Endodermal cell (in vitro differentiated cells): ENCODE data around the gene HTATSF1. TPM values are rescaled to one million over a fixed set of nuclear protein-coding genes. Genes with fewer than 3 reads are reported as not detected.

Source experiments
- DNase-seq: peaks from one replicate; pipeline ENCODE4 v3.0.0-alpha.2; 2017
- H3K27ac ChIP-seq: 2 replicates; pipeline ENCODE4 v1.5.1; 2013; ENCODE audit warnings: mild to moderate bottlenecking, low read depth, low read length, moderate library complexity
- H3K27me3 ChIP-seq: 2 replicates; pipeline ENCODE4 v1.6.1; 2013; ENCODE audit warnings: mild to moderate bottlenecking, low read length, moderate library complexity; ENCODE audit not compliant: insufficient read depth, control insufficient read depth, poor library complexity, severe bottlenecking
- H3K36me3 ChIP-seq: 2 replicates; pipeline ENCODE4 v1.7.0; 2013; ENCODE audit warnings: mild to moderate bottlenecking, low read length, moderate library complexity; ENCODE audit not compliant: control insufficient read depth, insufficient read depth
- H3K4me1 ChIP-seq: one replicate; pipeline ENCODE4 v1.7.0; 2013; ENCODE audit warnings: low read length; ENCODE audit not compliant: control insufficient read depth, insufficient read depth
- H3K4me3 ChIP-seq: 2 replicates; pipeline ENCODE4 v1.5.1; 2013; ENCODE audit warnings: mild to moderate bottlenecking, low read length, moderate library complexity
- H3K9ac ChIP-seq: 2 replicates; pipeline ENCODE4 v1.6.1; 2013; ENCODE audit warnings: mild to moderate bottlenecking, low read length, moderate library complexity; ENCODE audit not compliant: poor library complexity, severe bottlenecking; ENCODE audit errors: extremely low read depth
- H3K9me3 ChIP-seq: 2 replicates; pipeline ENCODE4 v1.6.1; 2013; ENCODE audit warnings: mild to moderate bottlenecking, low read length, moderate library complexity; ENCODE audit not compliant: control insufficient read depth
- H3K27ac Mint-ChIP-seq: 2 replicates; pipeline ENCODE4 v1.8.0; 2020; ENCODE audit warnings: mixed read lengths
- H3K27me3 Mint-ChIP-seq: 2 replicates; pipeline ENCODE4 v1.8.0; 2021; ENCODE audit warnings: mild to moderate bottlenecking, mixed read lengths; ENCODE audit not compliant: insufficient read depth
- H3K36me3 Mint-ChIP-seq: 2 replicates; pipeline ENCODE4 v1.8.0; 2020; ENCODE audit warnings: low read depth, mixed read lengths
- H3K4me1 Mint-ChIP-seq: 2 replicates; pipeline ENCODE4 v1.8.0; 2020; ENCODE audit warnings: mixed read lengths
- H3K4me3 Mint-ChIP-seq: 2 replicates; pipeline ENCODE4 v1.8.0; 2020; ENCODE audit warnings: mild to moderate bottlenecking, moderate library complexity, mixed read lengths
- H3K9me3 Mint-ChIP-seq: 2 replicates; pipeline ENCODE4 v1.8.0; 2020; ENCODE audit warnings: mild to moderate bottlenecking, mixed read lengths
- WGBS, 2 experiments: methylation state at CpG; one replicate each; pipeline versions ENCODE4 v1.1.5 to v1.1.7; 2013; ENCODE audit warnings: missing lambda C conversion rate in 2 of 2, mixed read lengths in 1 of 2; ENCODE audit not compliant: insufficient coverage in 1 of 2, insufficient read length in 1 of 2; 5-methylcytosine and 5-hydroxymethylcytosine counted together
- total RNA-seq, 2 donors: library from RNA; stranded (reverse); fragmentation: NEBNext Ultra II Directional in 1 of 2; extraction: Animal tissue kit (Norgen Biotek cat#: 25700) in 1 of 2; gene quantifications; 2 replicates in 1 of 2; 3 replicates in 1 of 2; pipeline ENCODE4 v1.2.1, GENCODE V29; 2021
- TF ChIP-seq, protein P1 (sequence below): fragments of 200-600 bp; sonication (generic); conservative IDR thresholded peaks from 2 replicates; pipeline ENCODE4 v1.5.0; 2021; ENCODE audit warnings: antibody characterized with exemption, mild to moderate bottlenecking

HTATSF1 gene
- total RNA-seq, 2 donors from 2014 or later = 61.1 to 75.5 TPM

DNA sequence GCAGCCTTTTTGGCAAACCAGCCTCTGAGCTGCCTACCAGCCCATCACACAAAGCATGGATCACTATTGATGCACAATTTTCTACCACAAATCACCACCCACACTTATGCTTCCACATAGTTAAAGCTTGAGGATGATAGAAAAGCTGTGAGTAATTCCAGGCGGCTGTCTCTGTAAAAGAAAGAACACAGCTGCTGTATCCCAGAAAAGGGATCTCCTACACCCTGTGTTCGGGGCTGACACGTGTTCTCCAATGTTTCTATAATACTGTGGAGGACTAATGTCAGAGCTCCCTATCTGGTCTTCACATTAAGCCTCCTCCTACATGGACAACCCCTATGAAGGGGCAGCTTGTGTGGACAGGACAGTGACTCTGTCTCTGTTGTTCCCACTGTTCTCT lies 22.2 kb upstream of the HTATSF1 start:
- Mint-ChIP-seq H3K27me3 (no peaks in the 10 kb centered on the region), H3K4me3 (no peak overlapping the region), H3K9me3 (peaks cover 51% of the 10 kb centered on the region), H3K27ac (no peak overlapping the region), H3K36me3 (no peaks in the 10 kb centered on the region), H3K4me1 (peaks cover 2% of the 10 kb centered on the region)
- Histone ChIP-seq H3K36me3 (no peaks in the 10 kb centered on the region), H3K4me1 (peaks cover 3% of the 10 kb centered on the region), H3K27ac (no peak overlapping the region), H3K4me3 (no peak overlapping the region), H3K9ac (no peak overlapping the region), H3K27me3 (no peaks in the 10 kb centered on the region), H3K9me3 (no peaks in the 10 kb centered on the region)
- no peak for DNase-seq
- WGBS, 2 experiments = 100% methylated on average over 2 to 3 of the region's 3 CpGs
- TF ChIP-seq, protein P1, sequence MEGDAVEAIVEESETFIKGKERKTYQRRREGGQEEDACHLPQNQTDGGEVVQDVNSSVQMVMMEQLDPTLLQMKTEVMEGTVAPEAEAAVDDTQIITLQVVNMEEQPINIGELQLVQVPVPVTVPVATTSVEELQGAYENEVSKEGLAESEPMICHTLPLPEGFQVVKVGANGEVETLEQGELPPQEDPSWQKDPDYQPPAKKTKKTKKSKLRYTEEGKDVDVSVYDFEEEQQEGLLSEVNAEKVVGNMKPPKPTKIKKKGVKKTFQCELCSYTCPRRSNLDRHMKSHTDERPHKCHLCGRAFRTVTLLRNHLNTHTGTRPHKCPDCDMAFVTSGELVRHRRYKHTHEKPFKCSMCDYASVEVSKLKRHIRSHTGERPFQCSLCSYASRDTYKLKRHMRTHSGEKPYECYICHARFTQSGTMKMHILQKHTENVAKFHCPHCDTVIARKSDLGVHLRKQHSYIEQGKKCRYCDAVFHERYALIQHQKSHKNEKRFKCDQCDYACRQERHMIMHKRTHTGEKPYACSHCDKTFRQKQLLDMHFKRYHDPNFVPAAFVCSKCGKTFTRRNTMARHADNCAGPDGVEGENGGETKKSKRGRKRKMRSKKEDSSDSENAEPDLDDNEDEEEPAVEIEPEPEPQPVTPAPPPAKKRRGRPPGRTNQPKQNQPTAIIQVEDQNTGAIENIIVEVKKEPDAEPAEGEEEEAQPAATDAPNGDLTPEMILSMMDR = no peak

DNA sequence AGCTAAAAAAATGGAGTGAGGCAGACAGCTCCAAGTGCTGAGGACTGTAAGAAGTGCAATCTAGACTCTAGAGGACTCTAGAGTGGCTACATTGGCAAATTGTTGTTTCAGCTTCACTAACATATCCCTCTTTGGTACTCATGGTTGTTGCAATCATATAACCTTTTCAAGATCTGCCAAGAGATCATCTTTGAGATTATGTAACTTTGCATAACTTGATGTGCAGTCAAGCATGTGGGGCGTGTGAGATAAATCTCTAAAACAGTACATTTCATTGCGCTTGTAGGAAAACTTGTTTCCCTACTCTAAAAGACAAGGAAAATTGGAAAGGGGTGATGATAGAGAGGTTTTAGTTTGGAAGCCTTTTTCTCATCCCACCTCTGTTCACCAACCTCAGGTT lies 20.9 kb upstream of the HTATSF1 start:
- peaks cover 55% of the 10 kb centered on the region for H3K9me3 Mint-ChIP-seq
- no peaks in the 10 kb centered on the region for H3K4me1 ChIP-seq
- no peak overlapping the region for H3K4me3 ChIP-seq
- peaks cover 3% of the 10 kb centered on the region for H3K27me3 Mint-ChIP-seq
- no peak overlapping the region for H3K27ac ChIP-seq
- TF ChIP-seq, protein P1 = no peak
- no peaks in the 10 kb centered on the region for H3K27me3 ChIP-seq
- WGBS, 2 experiments = 83 to 89% methylated on average over 1 to 2 of the region's 2 CpGs
- H3K4me1 Mint-ChIP-seq = peaks cover 2% of the 10 kb centered on the region
- no peak overlapping the region for H3K9ac ChIP-seq
- H3K36me3 Mint-ChIP-seq = no peaks in the 10 kb centered on the region
- no peaks in the 10 kb centered on the region for H3K36me3 ChIP-seq
- H3K27ac Mint-ChIP-seq = no peak overlapping the region
- H3K9me3 ChIP-seq = no peaks in the 10 kb centered on the region
- DNase-seq = no peak
- H3K4me3 Mint-ChIP-seq = no peak overlapping the region

DNA sequence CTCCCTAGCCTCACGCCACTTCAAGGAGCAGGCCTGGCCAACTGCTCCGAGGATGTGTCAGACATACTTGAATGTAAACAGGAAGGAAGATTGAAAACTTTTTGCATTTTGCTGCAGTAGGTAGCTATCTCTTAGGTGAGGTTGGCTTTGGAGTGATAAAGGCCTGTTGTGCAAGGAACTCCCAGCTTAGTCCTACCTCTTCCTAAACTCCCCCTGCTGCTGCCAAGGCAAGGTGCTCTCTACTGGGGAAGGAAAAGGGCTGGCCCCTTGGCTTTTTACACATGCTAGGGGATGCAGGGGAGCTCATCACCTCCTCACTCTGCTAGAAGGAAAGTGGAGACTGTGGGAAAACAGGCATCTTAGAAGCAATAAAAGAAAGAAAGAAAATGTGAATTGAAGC lies 20.4 kb upstream of the HTATSF1 start:
- no peaks in the 10 kb centered on the region for H3K36me3 Mint-ChIP-seq
- H3K4me3 ChIP-seq = no peak overlapping the region

More for the DNA sequence above, 20.4 kb upstream of the HTATSF1 start:
- 90% methylated on average over 2 of the region's 2 CpGs; no CpG with 5 or more reads in 1 of the 2 experiments for WGBS, 2 experiments
- Mint-ChIP-seq H3K27ac (no peak overlapping the region), H3K9me3 (peaks cover 51% of the 10 kb centered on the region), H3K4me3 (no peak overlapping the region), H3K27me3 (peaks cover 3% of the 10 kb centered on the region), H3K4me1 (peaks cover 2% of the 10 kb centered on the region)
- TF ChIP-seq, protein P1 = peak; percentile 29
- H3K4me1 ChIP-seq = no peaks in the 10 kb centered on the region
- no peak for DNase-seq
- H3K27ac ChIP-seq = no peak overlapping the region
- H3K27me3 ChIP-seq = no peaks in the 10 kb centered on the region
- no peaks in the 10 kb centered on the region for H3K9me3 ChIP-seq
- no peak overlapping the region for H3K9ac ChIP-seq
- H3K36me3 ChIP-seq = no peaks in the 10 kb centered on the region
